GM21786 (cell line): Measurements from ENCODE around the gene NEDD4L.

Experiments
- ATAC-seq: cut with Tn5 transposase; IDR thresholded peaks from one replicate; pipeline ENCODE4 v1.9.1; 2021; ENCODE audit not compliant: unreplicated experiment

NEDD4L gene

GRCh38 chr18:58091099-58091611 is 47.1 kb downstream of the NEDD4L start:
- ATAC-seq, result peak; percentile 94

- no peak for ATAC-seq
Measured at GRCh38 chr18:58093311-58093803, 49.3 kb downstream of the NEDD4L start.

- ATAC-seq, result no peak
Measured at GRCh38 chr18:58095222-58095621, 51.2 kb downstream of the NEDD4L start.

- no peak for ATAC-seq
Measured at GRCh38 chr18:58095655-58096054, 51.6 kb downstream of the NEDD4L start.

GRCh38 chr18:58096658-58097057 is 52.6 kb downstream of the NEDD4L start:
- ATAC-seq, result no peak

GRCh38 chr18:58097121-58097906 is 53.3 kb downstream of the NEDD4L start:
- no peak for ATAC-seq

GRCh38 chr18:58097907-58098166 is 53.8 kb downstream of the NEDD4L start:
- no peak for ATAC-seq

- ATAC-seq, result no peak
Measured at GRCh38 chr18:58098706-58099105, 54.7 kb downstream of the NEDD4L start.

- ATAC-seq, result no peak
Measured at GRCh38 chr18:58100154-58100553, 56.1 kb downstream of the NEDD4L start.

- ATAC-seq, result no peak
Measured at GRCh38 chr18:58101291-58101794, 57.3 kb downstream of the NEDD4L start.

- no peak for ATAC-seq
Measured at GRCh38 chr18:58102018-58102417, 58.0 kb downstream of the NEDD4L start.

- no peak for ATAC-seq
Measured at GRCh38 chr18:58102875-58103274, 58.8 kb downstream of the NEDD4L start.

- ATAC-seq, result no peak
Measured at GRCh38 chr18:58103339-58103985, 59.4 kb downstream of the NEDD4L start.

GRCh38 chr18:58104096-58104495 is 60.1 kb downstream of the NEDD4L start:
- no peak for ATAC-seq

- ATAC-seq, result no peak
Measured at GRCh38 chr18:58105206-58105887, 61.3 kb downstream of the NEDD4L start.

GRCh38 chr18:58105888-58106260 is 61.8 kb downstream of the NEDD4L start:
- ATAC-seq, result no peak

GRCh38 chr18:58106289-58107070 is 62.5 kb downstream of the NEDD4L start:
- no peak for ATAC-seq

GRCh38 chr18:58109256-58109655 is 65.2 kb downstream of the NEDD4L start:
- ATAC-seq, result no peak

GRCh38 chr18:58110398-58110797 is 66.4 kb downstream of the NEDD4L start:
- peak; percentile 46 for ATAC-seq

- no peak for ATAC-seq
Measured at GRCh38 chr18:58112174-58112573, 68.1 kb downstream of the NEDD4L start.

GRCh38 chr18:58113337-58113736 is 69.3 kb downstream of the NEDD4L start:
- ATAC-seq, result no peak
